Measurements from ENCODE around the gene PUM2.
A peak's percentile ranks its signal among the peaks of the same experiment; 100 is the strongest.
"Not testable (repeated sequence)": the region's sequence is repeated elsewhere in the genome, so short reads cannot be mapped to it uniquely, and the experiment has no call there.

PUM2 gene

GRCh38 chr2:20370191-20370590 is 19.5 kb upstream of the PUM2 start:
- DNase-seq = no peak

GRCh38 chr2:20369366-20369765 is 18.7 kb upstream of the PUM2 start:
- no peak for DNase-seq

- no peak for DNase-seq
Observed at GRCh38 chr2:20368706-20369105, 18.1 kb upstream of the PUM2 start.

- DNase-seq = not testable (repeated sequence)
Observed at GRCh38 chr2:20367929-20368328, 17.3 kb upstream of the PUM2 start.

- no peak for DNase-seq
Observed at GRCh38 chr2:20366672-20367116, 16.1 kb upstream of the PUM2 start.

- DNase-seq = no peak
Observed at GRCh38 chr2:20365249-20365817, 14.7 kb upstream of the PUM2 start.

- DNase-seq = no peak
Observed at GRCh38 chr2:20363578-20363977, 12.9 kb upstream of the PUM2 start.

- DNase-seq = no peak
Observed at GRCh38 chr2:20362701-20363435, 12.2 kb upstream of the PUM2 start.

GRCh38 chr2:20361893-20362292 is 11.2 kb upstream of the PUM2 start:
- DNase-seq = peak; percentile 74

- no peak for DNase-seq
Observed at GRCh38 chr2:20359096-20359495, 8.5 kb upstream of the PUM2 start.

GRCh38 chr2:20357638-20358389 is 7.2 kb upstream of the PUM2 start:
- peak; percentile 25 for DNase-seq

GRCh38 chr2:20356042-20356441 is 5.4 kb upstream of the PUM2 start:
- no peak for DNase-seq

- no peak for DNase-seq
Observed at GRCh38 chr2:20355131-20355530, 4.5 kb upstream of the PUM2 start.

- peak; percentile 98 for DNase-seq
Observed at GRCh38 chr2:20353241-20353992, 2.8 kb upstream of the PUM2 start.

- peak; percentile 61 for DNase-seq
Observed at GRCh38 chr2:20352581-20353216, 2.1 kb upstream of the PUM2 start.

GRCh38 chr2:20352230-20352578 is 1.6 kb upstream of the PUM2 start:
- DNase-seq = peak; percentile 96

- peak; percentile 67 for DNase-seq
Observed at GRCh38 chr2:20351555-20352229, 1.0 kb upstream of the PUM2 start.

- DNase-seq = peak; percentile 83
Observed at GRCh38 chr2:20350041-20350712, 467 bp downstream of the PUM2 start.

GRCh38 chr2:20349513-20349921 is 1.1 kb downstream of the PUM2 start:
- DNase-seq = peak; percentile 39

- DNase-seq = peak; percentile 43
Observed at GRCh38 chr2:20348542-20348941, 2.1 kb downstream of the PUM2 start.

- DNase-seq = no peak
Observed at GRCh38 chr2:20346565-20347381, 3.9 kb downstream of the PUM2 start.
